T-helper 1 cell treated with Interleukin-12 subunit alpha and Interleukin-12 subunit beta and Interleukin-4 antibody, amounts not matched to agents 30 ng/mL and 1 ng/mL, for 36 hours (primary cell): ENCODE data around the gene DGCR6L. TPM values are rescaled to one million over a fixed set of nuclear protein-coding genes. Genes with fewer than 3 reads are reported as not detected.

Experiments used
- intact Hi-C: fragments of 100-400 bp; cut with micrococcal nuclease; formaldehyde crosslinking; loops from one replicate; pipeline ENCODE4 v1.15.1; 2024
- total RNA-seq: library from RNA; stranded (reverse); gene quantifications from 2 replicates; pipeline ENCODE4 v1.2.3, GENCODE V29; 2022

DGCR6L gene
- total RNA-seq, 1 donor from 2014 or later: 44.5 TPM

DNA sequence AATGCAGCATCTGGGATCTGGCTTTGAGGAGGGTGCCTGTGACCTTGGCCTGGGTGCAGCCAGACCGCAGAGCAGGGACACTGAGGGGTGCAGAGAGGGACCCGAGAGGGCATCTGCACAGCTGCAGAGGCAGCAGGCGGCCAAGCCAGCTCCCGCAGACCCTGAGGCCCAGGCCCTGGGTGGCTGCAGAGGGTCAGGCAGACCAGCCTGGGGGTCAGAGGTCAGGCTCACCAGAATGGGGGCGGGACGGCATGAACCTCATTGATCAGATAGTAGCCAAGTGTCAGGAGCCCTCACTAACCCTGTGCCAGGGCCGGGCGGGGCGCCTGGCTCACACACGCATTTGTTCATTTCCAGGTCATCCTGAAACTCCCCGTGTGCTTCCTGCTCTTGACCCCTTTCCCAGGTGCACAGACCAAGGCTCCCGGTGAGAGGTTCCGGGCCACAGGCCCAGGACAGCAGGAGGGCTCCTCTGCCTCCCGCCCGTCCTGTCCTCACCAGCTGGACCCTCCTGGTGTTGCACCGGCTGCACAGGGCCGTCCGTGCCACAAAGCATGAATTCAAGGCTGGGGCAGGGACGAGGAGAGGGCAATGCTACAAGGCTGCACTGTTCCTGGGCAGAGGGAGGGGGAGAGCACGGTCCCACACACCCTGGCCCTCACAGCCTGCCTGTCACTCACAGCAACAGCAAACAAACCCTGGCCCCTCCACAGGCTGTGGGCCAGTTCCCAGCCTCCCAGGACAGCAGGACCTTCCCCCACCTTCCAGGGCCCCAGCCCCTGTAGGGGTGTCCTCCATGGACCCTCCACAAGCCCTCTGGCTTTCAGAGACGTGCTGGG is 55.0 kb downstream of the DGCR6L start:
- intact Hi-C loops: no loop called here

Other genes starting within 250 kb of the DGCR6L start
- 63.2 and 66.1 TPM in 2 replicates for gene DGCR8, start 239.8 kb downstream of the DGCR6L start, total RNA-seq
- gene RANBP1, start 204.0 kb downstream of the DGCR6L start, total RNA-seq: 233 and 242 TPM in 2 replicates
- 111 and 113 TPM in 2 replicates for gene TRMT2A, start 202.8 kb downstream of the DGCR6L start, total RNA-seq
- 55.2 and 61.8 TPM in 2 replicates for gene ZDHHC8, start 188.3 kb downstream of the DGCR6L start, total RNA-seq
- 0.41 TPM in 1 of 2 replicates, not detected in the other for gene CCDC188, start 169.0 kb downstream of the DGCR6L start, total RNA-seq
- 1.4 and 2.0 TPM in 2 replicates for gene RTN4R, start 51.7 kb downstream of the DGCR6L start, total RNA-seq
- gene ZNF74, start 74.1 kb upstream of the DGCR6L start, total RNA-seq: 7.4 and 9.2 TPM in 2 replicates
- 0.61 and 0.86 TPM in 2 replicates for gene SCARF2, start 117.8 kb upstream of the DGCR6L start, total RNA-seq
- gene KLHL22, start 175.7 kb upstream of the DGCR6L start, total RNA-seq: 29.7 and 30.1 TPM in 2 replicates
- 151 and 165 TPM in 2 replicates for gene MED15, start 187.6 kb upstream of the DGCR6L start, total RNA-seq